Endothelial cell (in vitro differentiated cells): ENCODE results near the gene CFH. TPM values are rescaled to one million over a fixed set of nuclear protein-coding genes. Genes with fewer than 3 reads are reported as not detected.

Experiments used
- DNase-seq: peaks from one replicate; pipeline ENCODE4 v3.0.0; 2021; ENCODE audit warnings: low spot score
- H3K27ac Mint-ChIP-seq: one replicate; pipeline ENCODE4 v1.8.0; 2021; ENCODE audit warnings: mixed read lengths, inconsistent platforms; ENCODE audit not compliant: unreplicated experiment
- H3K27me3 Mint-ChIP-seq: one replicate; pipeline ENCODE4 v1.8.0; 2021; ENCODE audit warnings: mild to moderate bottlenecking, moderate library complexity, mixed read lengths, inconsistent platforms; ENCODE audit not compliant: unreplicated experiment
- H3K36me3 Mint-ChIP-seq: one replicate; pipeline ENCODE4 v1.8.0; 2021; ENCODE audit warnings: mild to moderate bottlenecking, low read depth, mixed read lengths, inconsistent platforms; ENCODE audit not compliant: unreplicated experiment
- H3K4me1 Mint-ChIP-seq: one replicate; pipeline ENCODE4 v1.8.0; 2021; ENCODE audit warnings: mild to moderate bottlenecking, mixed read lengths, inconsistent platforms; ENCODE audit not compliant: unreplicated experiment
- H3K4me3 Mint-ChIP-seq: one replicate; pipeline ENCODE4 v1.8.0; 2021; ENCODE audit warnings: mild to moderate bottlenecking, mixed read lengths, inconsistent platforms; ENCODE audit not compliant: unreplicated experiment
- H3K9me3 Mint-ChIP-seq: one replicate; pipeline ENCODE4 v1.8.0; 2021; ENCODE audit warnings: mixed read lengths, inconsistent platforms; ENCODE audit not compliant: unreplicated experiment
- total RNA-seq: library from RNA; stranded (reverse); fragmentation: NEBNext Ultra II Directional; extraction: Animal tissue kit (Norgen Biotek cat#: 25700); gene quantifications from one replicate; pipeline ENCODE4 v1.2.1, GENCODE V29; 2021; ENCODE audit not compliant: unreplicated experiment
- TF ChIP-seq, protein P1 (sequence below): fragments of 200-600 bp; sonication (generic); IDR thresholded peaks from one replicate; pipeline ENCODE4 v1.5.0; 2021; ENCODE audit warnings: antibody characterized with exemption; ENCODE audit not compliant: unreplicated experiment

The CFH gene
- total RNA-seq, 1 donor from 2014 or later = 67.9 TPM

DNA sequence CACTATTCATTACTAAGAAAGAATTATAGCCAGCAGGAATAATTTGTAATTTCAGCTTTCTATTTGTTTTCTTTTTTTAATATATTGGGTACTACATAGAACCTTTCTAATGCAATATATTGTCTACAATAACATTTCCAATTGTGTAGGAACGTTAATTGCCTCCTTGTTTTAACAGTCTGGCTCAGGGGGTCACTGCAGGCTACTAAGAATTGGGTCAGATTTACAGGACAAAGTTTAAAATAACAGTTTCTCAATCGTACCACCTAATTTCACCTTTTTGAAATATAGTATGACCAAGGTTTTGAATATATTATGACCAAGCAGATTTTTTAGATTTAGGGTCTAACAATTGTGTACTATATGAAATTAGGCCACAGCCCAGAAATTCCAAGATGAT is 2.4 kb downstream of the CFH start:
- Mint-ChIP-seq H3K9me3 (no peaks in the 10 kb centered on the region), H3K36me3 (no peaks in the 10 kb centered on the region), H3K4me3 (no peak overlapping the region), H3K4me1 (peaks cover 11% of the 10 kb centered on the region), H3K27me3 (peaks cover 1% of the 10 kb centered on the region), H3K27ac (no peak overlapping the region)
- no peak for DNase-seq
- TF ChIP-seq, protein P1, sequence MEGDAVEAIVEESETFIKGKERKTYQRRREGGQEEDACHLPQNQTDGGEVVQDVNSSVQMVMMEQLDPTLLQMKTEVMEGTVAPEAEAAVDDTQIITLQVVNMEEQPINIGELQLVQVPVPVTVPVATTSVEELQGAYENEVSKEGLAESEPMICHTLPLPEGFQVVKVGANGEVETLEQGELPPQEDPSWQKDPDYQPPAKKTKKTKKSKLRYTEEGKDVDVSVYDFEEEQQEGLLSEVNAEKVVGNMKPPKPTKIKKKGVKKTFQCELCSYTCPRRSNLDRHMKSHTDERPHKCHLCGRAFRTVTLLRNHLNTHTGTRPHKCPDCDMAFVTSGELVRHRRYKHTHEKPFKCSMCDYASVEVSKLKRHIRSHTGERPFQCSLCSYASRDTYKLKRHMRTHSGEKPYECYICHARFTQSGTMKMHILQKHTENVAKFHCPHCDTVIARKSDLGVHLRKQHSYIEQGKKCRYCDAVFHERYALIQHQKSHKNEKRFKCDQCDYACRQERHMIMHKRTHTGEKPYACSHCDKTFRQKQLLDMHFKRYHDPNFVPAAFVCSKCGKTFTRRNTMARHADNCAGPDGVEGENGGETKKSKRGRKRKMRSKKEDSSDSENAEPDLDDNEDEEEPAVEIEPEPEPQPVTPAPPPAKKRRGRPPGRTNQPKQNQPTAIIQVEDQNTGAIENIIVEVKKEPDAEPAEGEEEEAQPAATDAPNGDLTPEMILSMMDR = no peak

DNA sequence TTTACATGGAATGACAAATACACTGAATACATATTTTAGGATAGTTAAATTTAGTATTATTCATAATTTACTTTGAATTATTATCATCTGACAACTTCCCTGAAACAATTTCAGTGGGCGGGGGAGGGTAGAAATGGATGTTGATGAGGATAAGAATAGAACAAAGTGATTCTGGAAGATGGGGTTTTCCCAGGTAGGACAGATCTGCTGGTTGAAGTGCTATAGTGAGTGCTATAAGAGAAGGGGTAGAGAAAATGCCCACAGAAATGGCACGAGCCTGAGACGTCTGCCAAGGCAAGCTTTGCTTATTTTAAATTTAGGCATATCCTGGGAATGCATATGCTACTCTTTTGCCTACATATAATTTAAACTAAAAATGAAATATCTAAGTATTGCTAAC is 3.2 kb downstream of the CFH start:
- TF ChIP-seq, protein P1 = no peak
- H3K4me3 Mint-ChIP-seq = no peak overlapping the region
- DNase-seq = no peak
- no peak overlapping the region for H3K27ac Mint-ChIP-seq
- no peaks in the 10 kb centered on the region for H3K27me3 Mint-ChIP-seq
- peaks cover 11% of the 10 kb centered on the region for H3K4me1 Mint-ChIP-seq
- H3K9me3 Mint-ChIP-seq = no peaks in the 10 kb centered on the region
- no peaks in the 10 kb centered on the region for H3K36me3 Mint-ChIP-seq

GRCh38 chr1:196655494-196655893 is 3.7 kb downstream of the CFH start:
- H3K27me3 Mint-ChIP-seq = no peaks in the 10 kb centered on the region
- H3K27ac Mint-ChIP-seq = no peak overlapping the region
- TF ChIP-seq, protein P1 = no peak

DNA sequence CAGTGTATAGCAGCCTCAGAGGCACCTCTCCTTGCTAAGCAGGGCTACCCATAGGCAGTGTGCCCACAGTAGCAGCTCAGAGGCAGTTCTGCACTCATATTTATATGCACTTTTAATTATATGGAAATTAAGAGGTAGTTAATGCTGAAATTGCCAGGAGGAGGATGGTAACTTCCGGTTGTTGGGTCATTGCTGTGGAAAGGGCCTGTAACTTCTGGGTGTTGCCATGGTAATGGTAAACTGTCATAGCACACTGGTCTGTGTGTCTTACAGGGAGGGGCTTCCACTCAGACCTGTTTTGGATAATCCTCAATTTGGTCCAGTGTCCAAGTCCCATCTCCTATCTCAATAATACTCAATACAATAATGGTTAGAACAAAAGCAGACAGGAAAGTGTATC is 7.6 kb downstream of the CFH start:
- peaks cover 16% of the 10 kb centered on the region for H3K4me1 Mint-ChIP-seq
- H3K4me3 Mint-ChIP-seq = no peak overlapping the region
- no peaks in the 10 kb centered on the region for H3K9me3 Mint-ChIP-seq
- H3K36me3 Mint-ChIP-seq = no peaks in the 10 kb centered on the region
- no peak overlapping the region for H3K27ac Mint-ChIP-seq
- DNase-seq = no peak
- H3K27me3 Mint-ChIP-seq = no peaks in the 10 kb centered on the region
- TF ChIP-seq, protein P1 = no peak

More at GRCh38 chr1:196655494-196655893, 3.7 kb downstream of the CFH start:
- Mint-ChIP-seq H3K9me3 (no peaks in the 10 kb centered on the region), H3K36me3 (no peaks in the 10 kb centered on the region), H3K4me1 (peaks cover 11% of the 10 kb centered on the region), H3K4me3 (no peak overlapping the region)
- DNase-seq = no peak

DNA sequence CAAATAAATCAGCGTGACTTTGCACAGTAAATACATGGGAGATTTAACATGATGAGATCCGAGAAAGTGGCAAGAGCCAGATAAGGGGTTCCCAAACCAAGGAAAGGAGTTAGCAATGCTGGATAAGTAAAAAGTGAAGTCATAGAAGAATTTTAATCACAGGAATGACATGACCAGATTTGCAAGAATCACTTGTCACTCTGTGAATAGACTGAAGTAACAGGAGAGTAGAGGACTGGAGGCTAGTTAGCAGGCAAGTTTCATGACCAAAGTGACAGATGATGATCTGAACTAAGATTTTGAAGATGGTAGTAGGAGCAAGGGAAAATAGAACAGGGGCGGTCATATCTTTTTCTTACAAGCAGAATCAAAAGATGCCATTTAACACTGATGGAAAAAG is 8.4 kb downstream of the CFH start:
- Mint-ChIP-seq H3K36me3 (no peaks in the 10 kb centered on the region), H3K27ac (no peak overlapping the region), H3K4me1 (peaks cover 14% of the 10 kb centered on the region), H3K4me3 (no peak overlapping the region), H3K9me3 (no peaks in the 10 kb centered on the region), H3K27me3 (no peaks in the 10 kb centered on the region)
- TF ChIP-seq, protein P1 = no peak
- DNase-seq = no peak
